Measurements from ENCODE around the gene SURF6.
"Not testable (repeated sequence)": the region's sequence is repeated elsewhere in the genome, so short reads cannot be mapped to it uniquely, and the experiment has no call there.

The SURF6 gene

DNA sequence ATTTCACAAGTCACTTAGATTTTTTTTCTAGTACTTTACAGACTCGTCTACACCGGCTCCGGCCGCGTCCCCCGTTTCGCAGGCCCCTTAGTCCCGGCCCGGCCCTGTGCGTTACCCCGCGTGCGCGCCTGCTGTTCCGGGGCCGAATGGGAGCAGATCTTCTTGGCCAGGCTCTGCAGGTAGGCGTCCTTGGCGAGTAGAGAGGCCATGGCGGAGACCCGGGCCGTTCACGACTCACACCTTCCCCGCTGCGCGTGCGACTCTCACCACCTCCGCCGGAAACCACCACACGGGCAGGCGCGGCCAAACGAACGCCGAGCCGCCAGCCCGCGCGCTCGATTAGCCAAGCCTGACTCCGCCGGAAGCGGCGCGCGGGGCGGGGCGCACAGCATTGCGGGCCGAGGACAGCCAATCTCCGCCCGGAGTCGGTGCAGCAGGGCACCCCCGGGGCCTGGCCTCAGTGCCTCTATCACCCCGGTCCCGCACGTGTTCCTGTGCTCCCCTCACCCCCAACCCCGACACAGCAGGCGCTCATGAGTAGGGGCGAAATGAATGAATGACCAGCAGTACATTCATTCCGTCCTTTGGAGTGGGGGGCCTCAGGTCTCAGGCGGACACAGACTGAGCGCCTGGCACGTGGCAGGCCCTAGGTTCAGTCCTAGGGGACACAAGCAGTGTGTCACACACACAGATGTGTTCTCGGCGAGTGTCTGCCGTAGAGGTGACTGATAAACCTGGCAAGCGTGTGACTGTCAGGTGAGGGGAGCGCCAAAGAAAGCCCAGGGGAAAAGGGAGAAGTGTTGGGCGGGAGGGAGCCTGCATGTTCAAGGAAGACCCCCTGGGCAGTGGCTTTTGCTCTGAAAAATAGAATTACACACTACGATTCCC, at the start of gene SURF6:
Gene SURF6, minus strand, starts transcription at position 265 of the 888 bp plus-strand sequence. Its CDS starts 56 bp downstream, at position 209.
- peak; percentile 85 to 89 for DNase-seq (ENCODE audit: low read depth in 2 of 2, low spot score in 1 of 2)

DNA sequence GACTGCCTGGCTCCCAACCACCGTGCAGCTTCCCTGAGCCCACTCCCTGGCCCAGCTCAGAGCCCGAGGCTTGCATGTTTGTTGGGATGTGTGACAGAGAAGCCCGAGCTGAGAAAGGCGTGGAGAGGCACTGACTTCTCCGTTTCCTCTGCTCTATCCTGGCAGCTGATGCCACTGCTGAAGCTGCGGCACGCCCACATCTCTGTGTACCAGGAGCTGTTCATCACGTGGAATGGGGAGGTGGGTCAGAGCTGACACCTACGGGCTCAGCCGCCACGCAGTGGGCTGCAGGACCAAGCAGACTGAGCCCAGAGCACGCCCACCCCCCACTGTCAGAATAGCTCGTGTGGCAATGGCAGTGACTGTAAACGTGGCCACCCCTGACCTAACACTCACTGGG, 49.5 kb upstream of the SURF6 start:
- no peak for DNase-seq (ENCODE audit: low read depth in 2 of 2, low spot score in 1 of 2)

DNA sequence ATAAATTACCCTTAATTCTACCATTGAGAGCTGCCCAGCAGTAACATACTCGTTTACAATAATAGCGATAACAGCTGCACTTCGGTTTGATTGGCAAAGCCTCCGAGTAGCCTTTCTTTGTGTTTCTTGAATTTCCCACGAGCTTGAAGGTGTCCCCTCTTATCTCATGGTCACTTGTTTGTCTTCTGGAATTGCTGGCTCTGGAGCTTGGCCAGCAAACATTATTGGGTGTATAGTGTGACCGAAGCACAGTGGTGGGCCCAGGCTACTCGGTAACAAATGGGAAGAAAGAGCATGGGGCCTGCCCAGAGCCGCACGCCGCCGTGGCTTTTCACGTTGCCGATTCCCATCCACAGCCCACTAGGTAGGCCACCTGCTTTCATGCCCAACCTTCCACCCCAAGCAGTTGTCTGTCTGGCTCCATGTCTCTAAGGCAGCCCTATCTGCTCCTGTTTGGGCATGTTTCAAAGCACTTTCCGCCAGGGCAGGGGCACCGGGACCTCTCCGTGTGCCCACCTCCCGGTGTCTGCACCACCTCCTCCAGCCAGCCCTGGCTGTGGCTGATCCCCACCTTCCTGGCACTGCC, 48.8 kb upstream of the SURF6 start:
- no peak for DNase-seq (ENCODE audit: low read depth in 2 of 2, low spot score in 1 of 2)

DNA sequence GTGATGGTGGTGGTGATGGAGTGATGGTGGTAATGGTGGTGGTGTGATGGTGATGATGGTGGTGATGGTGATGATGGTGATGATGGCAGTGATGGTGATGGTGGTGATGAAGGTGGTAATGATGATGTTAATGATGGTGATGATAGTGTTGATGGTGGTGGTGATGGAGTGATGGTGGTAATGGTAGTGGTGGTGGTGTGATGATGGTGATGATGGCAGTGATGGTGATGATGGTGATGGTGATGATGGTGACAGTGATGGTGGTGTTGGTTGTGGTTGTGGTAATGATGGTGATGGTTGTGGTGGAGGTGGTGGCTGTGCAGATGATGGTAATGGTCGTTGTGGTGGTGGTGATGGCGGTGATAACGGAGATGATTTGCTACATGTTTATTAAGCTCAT, 47.5 kb upstream of the SURF6 start:
- DNase-seq (ENCODE audit: low read depth in 2 of 2, low spot score in 1 of 2) = no peak

DNA sequence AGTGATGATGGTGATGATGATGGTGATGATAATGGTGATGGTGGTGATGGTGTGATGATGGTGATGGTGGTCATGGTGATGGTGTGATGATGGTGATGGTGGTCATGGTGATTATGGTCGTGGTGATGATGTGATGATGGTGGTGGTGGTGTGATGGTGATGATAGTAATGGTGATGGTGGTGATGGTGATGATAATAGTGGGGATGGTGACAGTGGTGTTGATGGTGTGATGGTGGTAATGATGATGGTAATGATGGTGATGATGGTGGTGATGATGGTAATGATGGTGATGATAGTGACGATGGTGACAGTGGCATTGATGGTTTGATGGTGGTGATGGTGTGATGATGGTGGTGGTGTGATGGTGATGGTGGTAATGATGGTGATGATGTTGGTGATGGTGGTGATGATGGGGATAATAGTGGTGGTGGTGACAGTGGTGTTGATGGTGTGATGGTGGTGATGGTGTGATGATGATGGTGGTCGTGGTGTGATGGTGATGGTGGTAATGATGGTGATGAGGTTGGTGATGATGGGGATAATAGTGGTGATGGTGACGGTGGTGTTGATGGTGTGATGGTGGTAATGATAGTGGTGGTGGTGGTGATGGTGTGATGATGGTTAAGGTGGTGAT, 46.6 kb upstream of the SURF6 start:
- DNase-seq (ENCODE audit: low read depth in 2 of 2, low spot score in 1 of 2) = no peak

DNA sequence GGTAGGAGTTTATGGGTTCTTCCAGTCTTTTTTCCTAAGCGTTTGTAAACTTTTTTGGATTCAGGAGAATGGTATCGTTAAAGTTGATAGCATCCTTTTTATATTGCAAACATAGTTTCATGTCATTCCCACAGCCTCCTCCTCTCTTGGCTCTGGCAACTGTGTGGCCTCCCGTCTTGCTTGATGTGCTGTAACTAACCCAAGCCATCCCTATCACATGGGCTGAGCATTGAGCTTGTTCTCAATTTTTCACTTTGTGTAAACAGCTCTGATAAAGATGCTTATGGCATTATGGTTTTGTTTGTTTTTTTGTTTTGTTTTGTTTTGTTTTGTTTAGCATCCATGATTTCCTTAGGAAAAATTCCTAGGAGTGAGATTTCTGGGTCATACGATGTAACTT, 44.7 kb upstream of the SURF6 start:
- DNase-seq (ENCODE audit: low read depth in 2 of 2, low spot score in 1 of 2) = no peak

DNA sequence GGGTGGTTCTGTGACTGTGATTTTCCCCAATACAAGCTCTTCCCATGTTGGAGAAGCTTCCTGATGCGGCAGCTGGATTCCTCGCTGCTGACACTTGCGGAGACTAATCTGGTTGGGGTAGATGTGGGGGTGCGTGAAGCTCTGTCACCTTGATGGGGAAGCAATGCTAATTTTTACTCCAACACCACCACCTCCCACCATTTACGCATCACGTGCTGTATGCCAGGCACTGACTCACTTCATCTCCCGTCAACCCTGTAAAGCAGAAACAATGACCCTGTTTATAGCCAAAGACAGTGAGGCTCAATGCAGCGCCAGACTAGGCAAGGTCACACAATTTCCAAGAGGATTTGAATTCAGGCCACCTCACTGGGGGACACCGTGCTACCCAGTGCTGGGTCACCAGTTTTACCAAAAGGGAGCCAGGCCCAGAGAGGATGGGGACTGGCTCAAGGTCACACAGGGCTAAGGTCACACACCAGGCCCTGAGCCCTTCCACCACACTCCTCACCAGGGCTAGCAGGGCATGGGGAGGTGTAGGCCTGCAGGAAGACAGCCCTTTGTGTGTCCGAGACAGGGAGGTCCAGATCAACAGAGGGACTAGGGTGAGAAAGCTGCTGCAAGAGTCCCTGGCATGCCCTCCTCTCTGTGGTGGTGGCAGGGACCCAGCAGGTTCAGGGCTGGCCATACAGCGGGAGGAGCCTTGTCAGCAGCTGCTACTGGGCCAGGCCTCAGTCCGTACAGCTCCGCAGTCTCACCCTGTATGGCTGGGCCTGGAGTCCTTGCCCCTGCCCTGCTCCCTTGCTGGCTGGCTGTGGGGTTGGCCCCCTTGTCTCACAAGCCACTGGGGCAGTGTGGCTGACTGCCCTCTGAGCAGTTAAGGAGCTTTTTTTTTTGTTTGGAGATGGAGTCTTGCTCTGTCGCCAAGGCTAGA, 43.4 kb upstream of the SURF6 start:
- no peak for DNase-seq (ENCODE audit: low read depth in 2 of 2, low spot score in 1 of 2)

DNA sequence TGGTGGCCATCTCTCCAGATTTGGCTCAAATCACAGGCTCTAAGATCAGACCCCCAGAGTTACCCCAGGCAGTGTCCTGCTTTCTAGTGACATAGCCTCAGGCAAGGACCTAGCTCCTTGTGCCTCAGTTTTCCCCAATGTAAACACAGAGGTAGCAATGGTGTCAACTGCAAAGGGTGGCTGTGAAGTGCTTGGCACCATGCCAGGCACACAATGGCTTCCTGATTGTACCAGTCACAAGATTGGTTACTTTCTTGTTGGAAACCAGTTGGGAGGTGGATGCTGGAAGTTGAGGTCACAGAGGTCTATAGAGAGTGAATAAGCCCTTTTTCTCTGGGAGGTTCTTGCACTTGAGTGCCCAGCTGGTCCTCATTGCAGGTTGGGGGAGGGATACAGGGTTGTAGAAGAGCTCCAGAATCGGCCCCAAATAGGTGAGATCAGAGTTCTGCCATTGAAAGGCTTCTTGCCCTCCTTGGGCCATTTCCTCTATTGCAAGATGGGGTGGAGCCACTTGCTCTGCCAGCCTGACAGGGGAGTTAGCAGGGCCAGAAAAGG, 42.5 kb upstream of the SURF6 start:
- no peak for DNase-seq (ENCODE audit: low read depth in 2 of 2, low spot score in 1 of 2)

DNA sequence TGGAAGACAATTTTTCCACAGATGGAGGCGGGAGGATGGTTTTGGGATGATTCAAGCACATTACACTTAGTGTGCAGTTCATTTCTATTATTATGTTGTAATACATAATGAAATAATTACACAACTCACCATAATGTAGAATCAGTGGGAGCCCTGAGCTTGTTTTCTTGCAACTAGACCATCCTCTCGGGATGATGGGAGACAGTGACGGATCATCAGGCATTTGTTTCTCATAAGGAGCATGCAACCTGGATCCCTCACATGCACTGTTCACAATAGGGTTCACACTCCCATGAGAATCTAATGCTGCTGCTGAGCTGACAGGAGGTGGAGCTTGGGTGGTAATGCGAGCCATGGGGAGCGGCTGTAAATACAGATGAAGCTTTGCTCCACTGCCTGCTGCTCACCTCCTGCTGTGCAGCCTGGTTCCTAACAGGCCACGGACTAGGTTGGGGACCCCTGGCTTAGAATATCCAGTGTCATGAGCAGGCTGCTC, 41.8 kb upstream of the SURF6 start:
- DNase-seq (ENCODE audit: low read depth in 2 of 2, low spot score in 1 of 2) = no peak

DNA sequence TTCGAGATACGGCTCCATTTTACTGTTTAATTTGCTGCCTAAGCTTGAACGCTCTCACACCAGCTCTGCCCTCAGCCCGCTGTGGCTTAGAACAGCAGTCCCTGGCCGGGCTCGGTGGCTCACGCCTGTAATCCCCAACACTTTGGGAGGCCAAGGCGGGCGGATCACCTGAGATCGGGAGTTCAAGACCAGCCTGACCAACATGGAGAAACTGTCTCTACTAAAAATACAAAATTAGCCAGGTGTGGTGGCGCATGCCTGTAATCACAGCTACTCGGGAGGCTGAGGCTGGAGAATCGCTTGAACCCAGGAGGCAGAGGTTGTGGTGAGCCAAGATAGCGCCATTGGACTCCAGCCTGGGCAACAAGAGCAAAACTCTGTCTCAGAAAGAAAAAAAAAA, 41.3 kb upstream of the SURF6 start:
- DNase-seq (ENCODE audit: low read depth in 2 of 2, low spot score in 1 of 2) = not testable (repeated sequence)

DNA sequence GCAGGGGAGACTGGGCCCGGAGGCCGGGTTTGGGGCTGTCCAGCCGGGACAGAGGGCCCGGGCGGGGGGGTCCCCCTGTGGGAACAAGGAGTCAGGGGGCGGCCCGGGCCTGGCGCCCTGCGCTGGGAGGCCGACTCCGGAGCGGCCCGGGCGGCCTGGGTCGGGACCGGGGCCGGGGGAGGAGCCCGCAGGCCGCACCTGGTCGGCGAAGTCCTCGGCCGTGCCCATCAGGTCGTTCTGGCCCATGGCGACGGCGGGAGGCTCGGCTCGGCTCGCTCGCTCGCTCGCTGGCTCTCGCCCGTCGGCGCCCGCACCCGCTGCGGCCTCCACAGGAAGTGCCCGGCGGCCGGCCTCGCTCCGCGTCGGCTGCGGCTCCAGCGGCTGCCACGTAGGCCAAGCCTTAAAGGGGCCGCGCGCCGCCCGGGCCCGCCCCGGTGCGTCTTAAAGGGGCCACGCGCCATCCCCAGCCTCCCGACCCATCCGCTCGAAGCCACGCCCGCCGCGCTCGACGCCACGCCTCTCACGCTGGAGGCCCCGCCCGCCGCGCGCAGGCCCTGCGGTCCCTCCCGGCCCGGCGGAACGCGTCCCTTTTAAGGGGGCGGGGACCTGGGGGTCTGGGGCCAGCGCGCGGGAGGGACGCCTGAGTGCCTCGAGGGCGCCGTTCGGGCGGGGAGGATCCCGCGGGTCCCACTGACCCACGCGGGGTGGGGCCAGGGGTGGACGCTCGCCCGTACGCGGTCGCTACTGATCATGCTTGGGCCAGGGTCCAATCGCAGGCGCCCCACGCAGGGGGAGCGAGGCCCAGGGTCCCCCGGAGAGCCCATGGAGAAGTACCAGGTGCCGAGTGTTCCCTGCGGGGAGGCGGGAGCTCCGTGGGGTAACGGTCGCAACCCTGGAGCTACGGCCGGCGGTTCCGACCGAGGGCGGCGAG, 40.0 kb upstream of the SURF6 start, which contains the start of the genes STKLD1 and SURF4:
Gene STKLD1, plus strand, starts transcription at position 643 of the 931 bp plus-strand sequence. Its CDS starts 108 bp downstream, at position 751.
Gene SURF4, minus strand, starts transcription at position 337 of the 931 bp plus-strand sequence. Its CDS starts 91 bp downstream, at position 246.
- peak; percentile 82 to 88 for DNase-seq (ENCODE audit: low read depth in 2 of 2, low spot score in 1 of 2)

DNA sequence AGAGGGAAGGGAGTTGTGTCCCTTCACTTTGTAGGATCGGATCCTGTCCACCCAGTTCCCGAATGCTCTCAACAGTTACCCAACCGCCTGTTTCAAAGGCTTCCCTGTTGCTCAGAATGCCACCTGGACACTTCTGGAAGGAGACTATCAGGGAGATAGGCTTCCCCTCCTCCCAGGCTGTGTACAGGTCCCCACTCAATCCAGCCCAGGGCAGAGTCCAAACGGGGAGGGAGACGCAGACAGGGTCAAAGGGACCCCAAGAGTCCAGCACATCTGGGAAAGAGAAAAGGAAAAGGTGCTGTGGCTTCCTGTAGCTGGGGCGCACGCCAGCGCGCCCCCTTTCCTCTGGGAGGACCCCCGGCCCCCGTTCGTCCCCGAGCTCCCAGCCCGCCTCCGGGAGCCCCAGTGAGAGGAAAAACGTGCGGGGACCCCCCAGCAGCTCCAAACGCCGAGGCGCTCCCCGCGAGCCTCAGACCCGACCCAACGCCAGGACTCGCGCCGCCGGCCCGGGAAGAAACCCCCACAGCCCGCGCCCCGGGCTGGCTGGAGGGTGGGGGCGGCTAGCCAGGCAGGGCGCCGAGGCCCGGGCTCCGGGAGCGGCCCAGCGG, 39.2 kb upstream of the SURF6 start:
- no peak for DNase-seq (ENCODE audit: low read depth in 2 of 2, low spot score in 1 of 2)

DNA sequence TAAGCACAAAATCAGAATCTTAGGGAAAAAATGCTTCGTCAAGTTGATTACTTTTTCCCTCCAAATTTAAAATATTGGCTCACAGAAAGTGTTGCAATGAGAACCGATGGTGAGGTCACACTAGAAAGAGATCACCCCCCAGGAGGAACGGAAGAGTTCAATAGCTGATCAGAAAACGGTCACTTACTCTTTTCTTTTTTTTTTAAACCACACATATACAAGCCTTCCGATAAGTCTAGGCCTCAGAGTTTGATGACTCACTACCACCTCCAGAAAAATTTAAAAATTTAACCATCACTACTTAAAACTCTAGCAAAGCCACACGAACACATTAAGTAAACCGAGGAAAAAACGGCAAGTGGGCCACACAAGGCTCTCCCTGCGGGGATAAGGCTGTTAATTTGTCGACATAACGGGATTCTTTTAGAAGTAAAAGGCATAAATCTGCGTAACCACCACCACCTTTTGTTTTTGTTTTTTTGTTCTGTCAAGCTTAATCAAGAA, 38.7 kb upstream of the SURF6 start:
- DNase-seq (ENCODE audit: low read depth in 2 of 2, low spot score in 1 of 2) = no peak

DNA sequence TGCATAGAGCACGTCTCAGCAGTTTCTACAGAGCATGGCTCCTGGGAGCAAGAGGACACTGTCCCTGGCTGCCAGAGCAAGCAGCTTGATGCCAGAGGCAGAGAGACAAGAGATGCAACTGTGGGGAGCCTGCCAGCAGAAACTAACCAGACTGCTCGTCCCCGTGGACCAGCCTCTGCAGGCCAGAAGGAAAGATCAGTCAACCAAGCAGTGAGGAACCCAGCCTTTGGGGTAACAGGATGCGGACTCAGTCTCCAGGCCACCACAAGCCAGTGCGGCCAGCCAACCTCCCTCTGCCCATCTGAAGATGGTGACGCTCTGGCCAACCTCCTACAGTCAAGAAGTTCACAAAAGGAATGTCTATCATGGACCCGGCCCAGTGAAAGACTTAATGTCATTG, 36.2 kb upstream of the SURF6 start:
- no peak for DNase-seq (ENCODE audit: low read depth in 2 of 2, low spot score in 1 of 2)

DNA sequence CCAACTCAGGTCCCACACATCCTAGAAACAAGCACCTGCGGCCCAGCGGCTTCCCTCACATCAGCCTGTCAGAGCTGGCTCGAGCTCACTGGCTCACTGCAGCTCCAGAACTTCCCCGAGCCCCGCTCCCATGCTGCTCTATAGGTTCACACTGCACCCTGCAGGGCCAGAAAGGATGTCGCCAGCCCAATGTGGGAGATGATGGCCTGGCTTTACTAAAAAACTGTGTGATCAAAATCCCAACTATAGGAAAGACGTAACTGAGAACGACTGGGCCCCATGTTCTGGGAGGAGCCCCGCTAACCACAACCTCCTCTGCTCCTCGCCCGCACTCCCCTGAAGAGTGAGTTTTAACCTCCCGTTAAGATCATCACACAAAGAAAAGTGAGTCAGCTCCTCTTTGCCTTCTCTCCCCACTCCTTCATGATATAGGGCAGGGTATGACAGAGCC, 35.3 kb upstream of the SURF6 start:
- peak in 1 of 2 donors; percentile 41 for DNase-seq (ENCODE audit: low read depth in 2 of 2, low spot score in 1 of 2)

DNA sequence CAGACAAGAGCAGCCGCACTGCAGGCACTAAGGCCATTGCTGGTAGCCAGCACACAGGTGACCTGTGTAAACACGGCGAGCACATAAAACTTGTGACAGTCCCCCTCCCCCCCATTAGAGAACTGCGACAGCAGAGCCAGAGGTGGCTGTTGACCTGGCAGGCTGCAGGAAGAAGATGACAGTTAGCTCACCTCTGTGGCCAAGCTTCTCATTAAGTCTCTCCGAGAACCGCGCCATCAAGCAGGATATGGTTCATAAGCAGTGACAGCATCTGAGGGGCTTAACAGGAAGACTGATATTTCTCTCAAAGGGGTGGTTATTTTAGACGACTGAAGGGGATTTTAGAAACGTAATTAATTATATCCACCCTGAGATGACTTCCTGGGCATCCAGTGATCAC, 34.7 kb upstream of the SURF6 start:
- DNase-seq (ENCODE audit: low read depth in 2 of 2, low spot score in 1 of 2) = no peak

DNA sequence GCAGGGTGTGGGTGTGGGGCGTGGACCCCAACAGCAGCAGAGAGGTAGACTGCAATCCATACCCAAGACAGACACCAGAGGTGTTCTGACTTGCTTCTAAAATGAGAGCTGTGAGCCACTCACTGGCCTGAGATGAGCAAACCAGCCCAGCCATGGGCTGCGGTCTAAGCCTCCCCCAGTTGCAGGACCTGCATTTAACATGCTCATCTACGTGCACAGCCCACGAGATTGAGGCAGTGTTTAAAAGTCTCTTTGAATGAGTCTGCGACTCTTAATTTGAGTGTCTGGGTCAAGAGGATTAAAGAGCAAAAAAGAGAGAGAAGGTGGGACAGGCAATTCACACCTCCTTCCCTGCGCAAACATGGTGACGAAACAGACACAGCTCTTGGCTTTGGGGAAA, 33.9 kb upstream of the SURF6 start:
- no peak for DNase-seq (ENCODE audit: low read depth in 2 of 2, low spot score in 1 of 2)

DNA sequence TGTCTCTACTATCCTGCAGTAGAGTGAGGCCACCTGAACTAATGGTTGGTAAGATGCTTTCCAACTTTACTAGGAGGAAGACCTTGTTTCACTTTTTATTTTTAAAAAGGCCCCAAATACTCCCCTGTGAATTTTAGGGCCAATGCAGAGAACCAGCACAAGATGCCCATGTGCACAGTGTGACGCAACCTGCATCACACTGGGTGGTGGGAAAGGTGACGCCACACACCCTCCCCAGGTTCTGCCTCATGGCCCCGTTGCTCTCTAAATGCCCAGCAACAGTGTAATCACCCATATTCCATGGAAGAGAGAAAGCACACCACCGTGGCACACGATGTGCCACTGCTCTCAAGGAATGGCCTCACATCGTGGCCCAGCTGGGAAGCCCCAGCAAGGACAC, 33.4 kb upstream of the SURF6 start:
- DNase-seq (ENCODE audit: low read depth in 2 of 2, low spot score in 1 of 2) = no peak

Measured in stimulated activated CD8-positive, alpha-beta memory T cell treated with anti-CD3 and anti-CD28 coated beads, Interleukin-4, amount 100 ng/mL, for 4 hours (primary cell).